ENCODE measurements around the gene KIAA1755.

The KIAA1755 gene

GRCh38 chr20:38181207-38181801 is 79.2 kb downstream of the KIAA1755 start:
- TF ChIP-seq CTCF (conservative IDR thresholded peaks at IDR 0.05; ENCODE audit: low read depth): no peak
- ChIA-PET CTCF (interaction anchor here (1.0 to 1.1 kb wide), 2 partner anchors 40 to 108 kb away, joined by 3 to 4 read pairs; no protein-coding TSS in a partner anchor), POLR2A (ENCODE audit: low non-redundant PET) (no interaction called here)
- DNase-seq (ENCODE audit: low spot score): no peak
- no peak overlapping the region; the same call in 1 of the 2 replicates for H3K27ac ChIP-seq

GRCh38 chr20:38180781-38181180 is 79.8 kb downstream of the KIAA1755 start:
- ChIA-PET POLR2A (ENCODE audit: low non-redundant PET) (no interaction called here), CTCF (interaction anchor here (1.0 kb wide), 1 partner anchor 40 kb away, joined by 3 read pairs; no protein-coding TSS in a partner anchor)
- H3K27ac ChIP-seq: no peak overlapping the region; the same call in 1 of the 2 replicates
- DNase-seq (ENCODE audit: low spot score): no peak
- no peak for TF ChIP-seq CTCF (conservative IDR thresholded peaks at IDR 0.05; ENCODE audit: low read depth)

GRCh38 chr20:38179846-38180245 is 80.7 kb downstream of the KIAA1755 start:
- H3K27ac ChIP-seq: no peak overlapping the region
- ChIA-PET CTCF (interaction anchor here (0.6 to 0.7 kb wide), 2 partner anchors 34 to 99 kb away, joined by 3 read pairs; no protein-coding TSS in a partner anchor), POLR2A (ENCODE audit: low non-redundant PET) (no interaction called here)
- DNase-seq (ENCODE audit: low spot score): no peak
- no peak for TF ChIP-seq CTCF (conservative IDR thresholded peaks at IDR 0.05; ENCODE audit: low read depth)

- ChIA-PET POLR2A (ENCODE audit: low non-redundant PET) (no interaction called here), CTCF (interaction anchor here (1.0 to 1.1 kb wide), 2 partner anchors 14 to 43 kb away, joined by 3 to 4 read pairs; partner anchors contain the start of gene TGM2)
- DNase-seq (ENCODE audit: low spot score): no peak
- TF ChIP-seq CTCF (conservative IDR thresholded peaks at IDR 0.05; ENCODE audit: low read depth): no peak
- H3K27ac ChIP-seq: no peak overlapping the region
These were observed 82.0 kb downstream of the KIAA1755 start for GRCh38 chr20:38178581-38178980.

- DNase-seq (ENCODE audit: low spot score): no peak
- ChIA-PET POLR2A (ENCODE audit: low non-redundant PET) (no interaction called here), CTCF (interaction anchor here (1.0 to 1.1 kb wide), 2 partner anchors 13 to 43 kb away, joined by 3 to 4 read pairs; partner anchors contain the start of gene TGM2)
- TF ChIP-seq CTCF (conservative IDR thresholded peaks at IDR 0.05; ENCODE audit: low read depth): no peak
- no peak overlapping the region for H3K27ac ChIP-seq
These were observed 82.5 kb downstream of the KIAA1755 start for GRCh38 chr20:38178065-38178491.

GRCh38 chr20:38177201-38177600 is 83.3 kb downstream of the KIAA1755 start:
- ChIA-PET POLR2A (ENCODE audit: low non-redundant PET) (no interaction called here), CTCF (interaction anchor here (0.6 to 1.0 kb wide), 2 partner anchors 13 to 45 kb away, joined by 3 read pairs; partner anchors contain the start of gene TGM2)
- no peak overlapping the region for H3K27ac ChIP-seq

More at GRCh38 chr20:38177201-38177600, 83.3 kb downstream of the KIAA1755 start:
- TF ChIP-seq CTCF (conservative IDR thresholded peaks at IDR 0.05; ENCODE audit: low read depth): no peak
- no peak for DNase-seq (ENCODE audit: low spot score)

Measured in RWPE1 (cell line).